ENCODE data around the gene RCSD1.

Gene RCSD1

GRCh38 chr1:167654975-167655575 lies 25.0 kb downstream of the RCSD1 start:
- Histone ChIP-seq H2AFZ (no peak overlapping the region), H3K27ac (no peak overlapping the region), H3K9me3 (ENCODE audit: control insufficient read depth, low read length) (no peaks in the 10 kb centered on the region), H3K4me1 (peaks cover 4% of the 10 kb centered on the region), H3K4me3 (ENCODE audit: low read depth, low read length) (no peak overlapping the region), H3K36me3 (ENCODE audit: control insufficient read depth, insufficient read depth, low read length) (no peaks in the 10 kb centered on the region), H3K79me2 (no peaks in the 10 kb centered on the region), H3K4me2 (ENCODE audit: low read length) (no peak overlapping the region), H3K27me3 (ENCODE audit: control insufficient read depth, insufficient read depth, low read length) (no peaks in the 10 kb centered on the region), H3K9ac (no peak overlapping the region)
- TF ChIP-seq CTCF (IDR thresholded peaks at IDR 0.05): no peak

DNA sequence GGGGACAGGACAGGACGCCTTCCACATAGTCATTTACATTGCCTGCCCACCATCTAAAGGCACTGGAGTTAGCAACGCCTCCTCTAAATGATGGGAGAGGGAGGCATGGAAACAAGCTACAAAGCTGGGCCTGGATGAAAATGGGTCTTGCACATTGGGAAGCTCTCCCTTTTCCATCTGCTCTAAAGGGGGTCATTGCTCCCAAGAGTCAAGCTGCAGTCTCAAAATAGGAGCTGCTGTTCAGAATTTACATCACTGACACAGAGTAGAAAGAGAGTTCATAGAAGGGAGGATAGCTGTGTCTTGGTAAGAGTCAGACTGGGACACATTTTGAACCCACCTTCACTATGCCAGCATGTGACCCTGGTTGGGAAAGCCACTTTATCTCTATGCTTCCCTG lies 26.6 kb downstream of the RCSD1 start:
- Histone ChIP-seq H3K27ac (no peak overlapping the region), H3K27me3 (ENCODE audit: control insufficient read depth, insufficient read depth, low read length) (no peaks in the 10 kb centered on the region), H3K4me2 (ENCODE audit: low read length) (no peak overlapping the region), H3K9me3 (ENCODE audit: control insufficient read depth, low read length) (no peaks in the 10 kb centered on the region), H3K36me3 (ENCODE audit: control insufficient read depth, insufficient read depth, low read length) (no peaks in the 10 kb centered on the region), H3K79me2 (no peaks in the 10 kb centered on the region), H3K4me1 (peaks cover 4% of the 10 kb centered on the region), H3K9ac (no peak overlapping the region), H2AFZ (no peak overlapping the region), H3K4me3 (ENCODE audit: low read depth, low read length) (no peak overlapping the region)
- TF ChIP-seq CTCF (IDR thresholded peaks at IDR 0.05): no peak

DNA sequence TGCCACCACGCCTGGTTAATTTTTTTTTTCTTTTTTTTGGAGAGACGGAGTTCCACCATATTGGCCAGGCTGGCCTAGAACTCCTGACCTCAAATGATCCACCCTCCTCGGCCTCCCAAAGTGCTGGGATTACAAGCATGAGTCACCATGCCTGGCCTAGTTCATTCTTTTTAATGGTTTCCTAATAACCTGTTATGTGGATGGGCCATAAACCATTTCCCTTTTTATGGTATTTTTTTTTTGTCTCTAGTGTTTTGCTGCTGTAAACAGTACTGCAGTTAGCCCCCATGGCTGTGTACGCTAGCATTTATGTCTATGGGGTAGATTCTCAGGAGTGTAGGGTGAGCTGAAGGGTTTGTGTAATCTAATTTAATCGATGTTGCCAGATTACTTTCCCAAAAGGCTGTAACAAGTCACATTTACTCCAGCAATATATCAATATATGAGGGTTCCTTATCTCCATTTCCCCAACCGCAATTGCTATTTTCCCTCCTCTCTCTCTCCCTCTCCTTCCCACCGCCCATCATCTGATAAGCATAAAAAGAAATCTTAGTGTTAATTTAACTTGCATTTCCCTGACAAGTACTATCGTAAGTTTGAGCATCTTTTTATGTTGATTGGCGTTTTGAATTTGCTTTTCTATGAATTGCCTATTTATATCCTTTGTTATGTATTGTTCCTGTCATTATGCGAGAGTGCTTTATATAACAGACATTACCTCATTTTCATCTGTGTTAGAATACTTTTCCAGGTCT lies 28.7 kb downstream of the RCSD1 start:
- H3K27ac ChIP-seq: no peak overlapping the region
- H3K9ac ChIP-seq: no peak overlapping the region

GRCh38 chr1:167659450-167659849 lies 29.4 kb downstream of the RCSD1 start:
- H3K27me3 ChIP-seq (ENCODE audit: control insufficient read depth, insufficient read depth, low read length): no peaks in the 10 kb centered on the region
- H3K4me3 ChIP-seq (ENCODE audit: low read depth, low read length): no peak overlapping the region
- H2AFZ ChIP-seq: no peak overlapping the region
- no peaks in the 10 kb centered on the region for H3K9me3 ChIP-seq (ENCODE audit: control insufficient read depth, low read length)
- H3K79me2 ChIP-seq: no peaks in the 10 kb centered on the region
- H3K4me1 ChIP-seq: peaks cover 4% of the 10 kb centered on the region
- TF ChIP-seq CTCF (IDR thresholded peaks at IDR 0.05): no peak
- H3K27ac ChIP-seq: no peak overlapping the region
- H3K4me2 ChIP-seq (ENCODE audit: low read length): no peak overlapping the region
- no peak overlapping the region for H3K9ac ChIP-seq
- no peaks in the 10 kb centered on the region for H3K36me3 ChIP-seq (ENCODE audit: control insufficient read depth, insufficient read depth, low read length)

More for the DNA sequence above, 28.7 kb downstream of the RCSD1 start:
- H3K27me3 ChIP-seq (ENCODE audit: control insufficient read depth, insufficient read depth, low read length): no peaks in the 10 kb centered on the region
- no peaks in the 10 kb centered on the region for H3K9me3 ChIP-seq (ENCODE audit: control insufficient read depth, low read length)
- no peak overlapping the region for H3K4me2 ChIP-seq (ENCODE audit: low read length)
- no peak overlapping the region for H3K4me3 ChIP-seq (ENCODE audit: low read depth, low read length)
- H3K4me1 ChIP-seq: peaks cover 4% of the 10 kb centered on the region
- no peak overlapping the region for H2AFZ ChIP-seq
- no peaks in the 10 kb centered on the region for H3K36me3 ChIP-seq (ENCODE audit: control insufficient read depth, insufficient read depth, low read length)
- no peak for TF ChIP-seq CTCF (IDR thresholded peaks at IDR 0.05)
- no peaks in the 10 kb centered on the region for H3K79me2 ChIP-seq

- no peak overlapping the region for H3K9ac ChIP-seq
- no peak for TF ChIP-seq CTCF (IDR thresholded peaks at IDR 0.05)
- H3K36me3 ChIP-seq (ENCODE audit: control insufficient read depth, insufficient read depth, low read length): no peaks in the 10 kb centered on the region
- H3K9me3 ChIP-seq (ENCODE audit: control insufficient read depth, low read length): no peaks in the 10 kb centered on the region
- no peaks in the 10 kb centered on the region for H3K79me2 ChIP-seq
- no peak overlapping the region for H3K4me2 ChIP-seq (ENCODE audit: low read length)
- no peaks in the 10 kb centered on the region for H3K27me3 ChIP-seq (ENCODE audit: control insufficient read depth, insufficient read depth, low read length)
- no peak overlapping the region for H2AFZ ChIP-seq
- no peak overlapping the region for H3K27ac ChIP-seq
- peaks cover 4% of the 10 kb centered on the region for H3K4me1 ChIP-seq
- no peak overlapping the region for H3K4me3 ChIP-seq (ENCODE audit: low read depth, low read length)
Measured at GRCh38 chr1:167659881-167660280, 29.8 kb downstream of the RCSD1 start.
